NCI-H1092 (cell line): ENCODE measurements around the gene AFAP1L2.

ENCODE experiments used
- DNase-seq: peaks from one replicate; lab custom pipeline; 2025; lab: John Stamatoyannopoulos, UW

The AFAP1L2 gene

DNA sequence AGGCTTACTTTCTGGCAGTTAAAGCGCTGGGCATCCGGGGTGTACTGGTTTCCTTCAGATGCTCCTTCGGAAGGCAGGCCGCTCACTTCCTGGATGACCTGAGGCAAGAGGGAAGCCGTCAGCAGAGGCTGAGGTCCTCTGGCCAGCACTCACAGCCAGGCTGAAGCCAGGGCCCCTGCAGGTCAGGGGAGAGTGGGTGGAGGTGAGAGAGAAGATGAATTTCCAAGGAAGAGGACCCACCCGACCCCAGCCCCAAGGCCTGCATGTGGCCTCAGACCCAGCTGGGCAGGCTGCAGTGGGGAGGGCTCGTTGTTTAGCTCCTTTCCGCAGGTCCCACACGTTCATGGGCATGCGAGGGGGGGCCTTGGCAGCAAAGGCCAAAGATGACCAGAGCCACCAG, 94.0 kb downstream of the AFAP1L2 start:
- no peak for DNase-seq

DNA sequence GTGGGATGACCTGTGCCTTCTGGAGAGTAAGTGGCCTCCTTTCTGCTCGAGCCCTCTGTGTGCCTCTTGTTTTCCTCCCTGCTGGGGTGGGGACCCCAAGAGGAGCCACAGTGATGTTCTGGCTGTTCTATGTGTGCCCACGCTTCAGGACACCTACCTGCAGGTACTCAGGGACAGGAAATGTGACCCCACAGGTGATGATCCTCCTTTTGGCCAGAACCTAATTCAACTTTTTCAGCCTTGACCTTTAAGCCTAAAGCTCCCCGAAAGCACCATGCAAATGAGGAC, 95.0 kb downstream of the AFAP1L2 start:
- no peak for DNase-seq

DNA sequence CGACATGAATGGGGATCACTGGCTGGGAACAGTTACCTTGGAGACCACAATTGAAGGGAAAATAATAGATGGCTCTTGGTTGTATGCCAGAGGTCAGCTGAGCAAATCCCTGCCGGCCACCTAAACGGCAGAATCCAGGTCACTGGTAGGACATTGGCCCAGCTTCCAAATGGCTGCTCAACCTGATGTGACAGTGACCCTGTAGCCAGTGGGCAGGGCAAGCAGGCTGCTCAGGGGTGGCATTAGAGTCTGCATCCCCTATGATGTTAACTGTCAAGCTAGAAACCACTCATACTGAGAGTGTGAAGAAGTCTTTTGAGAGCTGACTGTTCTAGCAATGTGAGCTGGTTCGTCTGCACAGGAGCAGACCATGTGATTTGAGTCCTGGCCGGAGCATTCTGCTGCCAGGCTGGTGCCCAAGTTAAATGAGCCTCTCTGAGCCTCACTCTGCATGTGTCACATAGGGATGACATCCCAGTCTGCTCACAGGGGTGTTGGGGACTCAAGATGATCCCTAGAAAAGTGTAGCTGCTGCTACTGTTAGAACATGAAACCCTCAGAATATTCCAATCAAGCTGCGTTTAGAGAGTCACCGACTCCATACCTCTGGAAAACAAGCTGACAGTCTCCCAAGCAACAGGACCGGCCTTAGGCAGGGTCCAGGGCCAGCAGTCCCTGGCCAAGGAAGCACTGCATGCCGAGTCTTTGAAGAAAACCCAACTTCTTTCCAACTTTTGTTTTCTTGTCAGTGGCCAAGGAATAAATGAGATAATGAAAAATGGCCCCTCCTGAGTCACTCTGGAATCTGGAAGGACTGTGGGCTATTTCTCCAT, 95.6 kb downstream of the AFAP1L2 start:
- DNase-seq = no peak

DNA sequence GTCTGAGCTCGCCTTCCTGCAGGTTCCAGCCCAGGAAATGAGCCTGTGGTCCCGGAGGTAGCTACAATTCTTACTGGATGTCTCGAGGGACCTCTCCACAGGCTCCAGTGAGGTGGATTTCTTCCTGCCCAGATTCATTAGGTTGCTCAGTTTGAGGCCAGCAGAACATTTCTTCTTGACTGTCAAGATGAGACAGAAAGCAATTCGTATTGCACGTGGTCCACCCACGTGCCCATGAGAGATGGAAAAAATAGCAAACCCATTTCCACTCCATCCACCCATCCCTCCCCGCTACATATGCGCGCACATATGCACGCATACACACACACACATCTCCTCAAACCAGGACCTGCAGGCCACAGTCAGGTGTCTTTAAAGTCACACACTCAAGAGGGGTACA, 96.6 kb downstream of the AFAP1L2 start:
- DNase-seq = no peak

DNA sequence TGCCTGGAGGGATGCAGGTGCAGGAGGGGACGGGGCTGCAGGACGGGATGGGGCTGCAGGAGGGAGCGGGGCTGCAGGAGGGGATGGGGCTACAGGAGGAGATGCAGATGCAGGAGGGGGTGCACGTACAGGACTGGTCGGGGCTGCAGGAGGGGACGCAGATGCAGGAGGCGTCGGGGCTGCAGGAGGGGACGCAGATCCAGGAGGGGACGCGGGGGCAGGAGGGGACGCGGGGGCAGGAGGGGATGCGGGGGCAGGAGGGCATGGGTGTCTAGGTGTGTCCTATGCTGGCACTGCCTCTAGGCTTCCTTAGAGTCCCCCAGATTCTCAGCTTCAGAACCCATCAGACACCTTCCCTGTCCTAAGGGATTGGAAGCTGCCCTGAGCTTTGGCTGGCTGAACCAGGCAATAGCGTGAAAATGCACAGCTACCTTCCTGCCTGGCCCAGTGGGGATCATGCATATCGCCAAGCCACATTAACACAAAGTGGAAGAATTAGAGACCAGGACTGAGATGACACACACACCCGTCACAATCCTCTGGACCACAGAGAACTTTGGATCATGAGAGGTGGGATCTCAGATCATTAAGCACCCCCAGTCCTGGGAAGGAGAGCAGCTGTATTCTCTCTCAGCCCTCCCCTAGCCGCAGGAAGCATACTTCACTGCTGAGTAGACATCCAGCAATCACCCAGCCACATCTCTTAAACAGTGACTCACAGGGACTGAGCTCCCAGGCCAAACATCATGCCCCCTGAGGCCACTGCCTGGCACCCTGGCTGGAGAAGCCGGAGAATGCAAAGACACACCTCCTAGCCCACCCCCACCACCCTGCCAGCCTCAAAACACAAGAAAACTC, 98.0 kb downstream of the AFAP1L2 start:
- DNase-seq = no peak

DNA sequence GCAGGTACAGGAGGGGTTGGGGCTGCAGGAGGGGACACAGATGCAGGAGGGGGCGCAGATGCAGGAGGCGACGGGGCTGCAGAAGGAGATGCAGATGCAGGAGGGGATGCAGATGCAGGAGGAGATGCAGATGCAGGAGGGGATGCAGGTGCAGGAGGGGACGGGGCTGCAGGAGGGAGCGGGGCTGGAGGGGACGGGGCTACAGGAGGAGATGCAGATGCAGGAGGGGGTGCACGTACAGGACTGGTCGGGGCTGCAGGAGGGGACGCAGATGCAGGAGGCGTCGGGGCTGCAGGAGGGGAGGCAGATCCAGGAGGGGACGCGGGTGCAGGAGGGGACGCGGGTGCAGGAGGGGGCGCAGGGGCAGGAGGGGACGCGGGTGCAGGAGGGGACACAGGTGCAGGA, 98.8 kb downstream of the AFAP1L2 start:
- no peak for DNase-seq

DNA sequence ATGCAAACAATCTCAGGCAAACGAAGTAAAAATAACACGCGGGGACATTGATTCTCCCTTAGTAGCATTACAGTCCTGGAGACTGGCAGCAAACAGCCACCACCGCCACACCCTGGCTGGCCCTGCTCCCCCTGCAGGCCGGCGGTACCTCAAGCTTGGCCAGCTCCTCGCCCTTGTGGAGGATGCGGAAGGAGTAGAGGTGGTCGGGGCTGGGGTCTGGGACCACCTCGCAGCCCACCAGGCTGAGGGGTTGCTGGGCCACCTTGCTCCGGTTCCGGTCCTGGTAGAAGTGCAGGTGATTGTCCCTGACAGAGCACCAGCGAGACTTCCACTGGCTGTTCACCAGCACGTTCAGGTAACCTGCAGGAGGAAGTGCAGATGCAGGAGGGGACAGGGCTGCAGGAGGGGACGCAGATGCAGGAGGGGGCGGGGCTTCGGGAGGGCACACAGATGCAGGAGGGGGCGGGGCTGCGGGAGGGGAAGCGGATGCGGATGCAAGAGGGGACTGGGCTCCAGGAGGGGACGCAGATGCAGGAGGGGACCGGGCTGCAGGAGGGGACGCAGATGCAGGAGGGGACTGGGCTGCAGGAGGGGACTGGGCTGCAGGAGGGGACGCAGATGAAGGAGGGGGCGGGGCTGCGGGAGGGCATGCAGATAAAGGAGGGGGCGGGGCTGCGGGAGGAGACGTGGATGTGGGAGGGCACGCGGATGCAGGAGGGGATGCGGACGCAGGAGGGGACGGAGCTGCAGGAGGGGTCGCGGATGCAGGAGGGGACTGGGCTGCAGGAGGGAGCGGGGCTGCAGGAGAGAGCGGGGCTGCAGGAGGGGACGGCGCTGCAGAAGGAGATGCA, 99.5 kb downstream of the AFAP1L2 start:
- peak; percentile 30 for DNase-seq

DNA sequence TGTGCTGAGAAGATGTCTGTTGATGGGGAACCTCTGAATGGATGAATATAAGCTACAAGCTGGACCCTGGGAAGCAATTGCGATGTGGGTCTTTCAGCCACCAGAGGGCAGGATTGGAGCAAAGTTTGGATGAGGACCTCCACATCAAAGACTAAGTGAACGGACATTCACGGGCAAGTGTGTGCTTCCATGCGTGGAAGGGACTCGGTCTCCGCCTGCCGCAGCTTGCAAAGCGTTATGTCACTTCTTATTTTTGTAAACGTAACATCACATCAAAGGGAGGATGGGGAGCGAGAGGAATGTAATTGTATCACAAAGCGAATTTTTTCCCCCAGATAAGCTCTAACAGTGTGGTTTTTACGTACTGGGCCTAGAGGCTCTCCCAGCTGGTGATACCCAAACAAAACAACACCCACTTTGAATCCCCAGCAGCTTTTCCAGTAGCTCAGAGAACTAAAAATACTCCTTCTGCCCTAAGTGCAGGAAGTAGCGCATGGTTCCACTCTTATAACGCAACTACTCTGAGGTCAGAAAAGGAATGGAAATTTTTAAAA, 100.2 kb downstream of the AFAP1L2 start:
- DNase-seq = peak; percentile 77

DNA sequence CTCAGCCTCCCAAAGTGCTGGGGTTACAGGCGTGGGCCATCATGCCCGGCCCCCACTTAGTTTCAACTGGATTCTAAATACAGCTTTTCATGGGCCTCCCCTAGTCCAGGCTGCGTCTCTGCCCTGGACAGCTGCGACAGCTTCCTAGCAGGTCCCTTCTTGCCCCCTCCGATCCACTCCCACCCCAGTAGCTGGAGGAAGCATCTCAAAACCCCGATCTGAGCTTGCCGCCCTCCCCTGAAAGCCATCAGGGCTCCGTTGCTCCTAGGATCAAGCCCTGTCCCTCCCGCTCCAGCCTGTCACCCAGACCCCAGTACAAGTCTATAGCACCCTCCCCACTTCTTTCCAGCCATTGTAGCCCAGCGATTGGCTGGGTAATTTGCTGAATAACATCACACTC, 100.7 kb downstream of the AFAP1L2 start:
- no peak for DNase-seq

DNA sequence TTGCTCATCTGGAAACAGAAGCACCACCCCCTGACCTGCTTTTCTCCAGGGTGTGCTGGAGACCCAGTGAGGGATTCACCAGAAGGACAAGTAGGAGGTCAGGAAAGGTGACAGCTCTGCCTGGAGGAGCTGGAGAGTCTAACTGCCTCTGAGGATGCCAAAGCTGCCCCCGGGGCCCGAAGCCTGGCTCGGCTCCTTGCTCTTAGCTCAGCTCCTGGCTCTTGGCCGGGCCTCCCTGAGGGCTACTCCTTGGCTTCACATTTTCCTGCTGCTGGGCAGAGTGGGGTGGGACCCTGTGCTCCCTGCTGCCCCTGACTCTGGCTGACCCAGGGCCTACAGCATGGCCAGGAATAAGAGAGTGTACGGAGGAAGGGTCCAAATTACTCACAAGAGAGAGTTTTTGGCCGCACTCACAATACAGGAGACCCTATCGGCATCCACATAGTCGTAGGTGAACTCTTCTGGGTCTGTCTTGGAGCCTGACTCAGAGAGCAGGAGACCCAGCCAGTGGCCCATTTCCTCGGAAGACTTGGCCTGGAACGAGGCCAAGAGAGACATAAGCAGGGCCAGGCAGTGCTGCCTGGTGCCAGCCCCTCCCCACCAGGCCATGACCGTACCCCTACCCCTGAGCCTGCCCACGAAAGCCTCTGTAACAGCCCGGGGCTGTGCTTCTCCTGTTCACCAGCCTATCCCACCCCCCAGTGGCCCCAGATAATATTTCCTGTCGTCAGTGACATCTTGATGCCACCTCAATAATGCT, 102.2 kb downstream of the AFAP1L2 start:
- no peak for DNase-seq

DNA sequence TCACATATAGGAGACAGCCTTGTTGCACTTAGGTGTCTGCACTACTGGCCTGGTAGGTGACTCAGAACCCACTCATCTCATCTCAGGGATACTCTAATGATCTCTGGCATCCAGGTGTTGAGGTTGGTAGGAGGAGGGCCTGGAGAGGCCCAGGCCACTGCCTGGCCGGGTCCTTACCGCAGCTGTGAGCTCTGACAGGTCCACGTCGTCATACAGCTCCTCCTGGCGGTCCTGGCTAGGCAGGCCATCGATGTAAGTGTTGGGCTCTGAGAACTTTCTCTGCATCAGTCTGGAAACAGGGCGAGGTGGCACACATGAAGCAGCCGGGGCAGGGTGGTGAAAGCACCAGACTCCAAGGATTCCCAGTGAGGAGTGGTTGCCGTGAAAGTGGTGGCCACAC, 103.1 kb downstream of the AFAP1L2 start:
- no peak for DNase-seq

DNA sequence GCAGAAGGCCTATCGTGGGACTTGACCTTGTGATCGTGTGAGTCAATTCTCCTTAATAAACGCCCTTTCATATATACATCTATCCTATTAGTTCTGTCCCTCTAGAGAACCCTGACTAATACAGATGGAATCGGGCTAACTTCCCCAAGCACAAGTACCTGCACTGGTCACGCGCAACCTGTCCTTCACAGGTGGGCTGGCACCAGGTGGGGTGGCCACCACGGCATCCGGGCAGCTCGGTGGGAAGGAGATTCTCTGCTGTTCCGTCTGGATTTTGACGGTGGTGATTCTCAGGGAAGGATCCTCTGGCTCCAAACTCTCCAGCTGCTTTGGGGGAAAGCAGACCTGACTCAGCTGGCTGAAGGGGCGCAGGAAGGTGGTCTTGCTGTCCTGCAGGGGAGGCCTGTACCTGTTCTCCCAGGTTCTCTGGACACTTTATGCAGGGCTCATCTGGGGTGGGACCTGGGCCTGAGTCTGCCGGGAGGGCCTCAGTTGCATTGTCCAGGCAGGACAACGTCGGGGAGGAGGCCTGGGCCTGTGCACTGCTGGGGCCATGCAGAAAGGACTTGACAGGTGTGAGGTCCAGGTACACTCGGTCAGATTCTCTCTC, 104.2 kb downstream of the AFAP1L2 start:
- DNase-seq = no peak

DNA sequence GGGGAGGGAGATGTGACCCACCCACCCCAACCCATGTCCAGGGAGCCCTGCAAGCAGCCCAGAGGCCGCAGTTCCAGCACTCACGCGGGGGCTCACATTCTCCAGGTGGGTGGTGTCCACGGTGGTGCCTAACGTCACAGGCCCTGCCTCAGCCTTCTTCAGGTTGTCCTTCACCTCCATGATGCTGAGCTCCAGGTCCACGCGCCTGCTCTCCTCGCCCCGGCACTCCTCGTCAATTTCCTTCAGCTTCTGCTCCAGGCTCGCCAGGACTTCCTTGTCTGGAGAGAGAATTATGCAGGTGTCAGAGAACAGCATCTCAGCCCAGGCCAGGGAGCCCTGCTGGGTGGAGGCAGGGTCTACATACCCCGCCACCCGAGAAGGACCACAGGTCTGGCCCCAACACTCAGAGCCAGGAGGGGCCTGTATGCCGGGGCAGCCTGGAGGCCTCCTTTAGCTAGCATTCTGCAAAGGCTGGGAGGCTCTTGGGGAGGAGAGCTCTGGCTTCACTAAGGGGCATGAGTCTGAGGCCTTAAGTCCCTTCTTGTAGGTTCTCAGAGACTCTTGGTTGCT, 107.1 kb downstream of the AFAP1L2 start:
- no peak for DNase-seq

DNA sequence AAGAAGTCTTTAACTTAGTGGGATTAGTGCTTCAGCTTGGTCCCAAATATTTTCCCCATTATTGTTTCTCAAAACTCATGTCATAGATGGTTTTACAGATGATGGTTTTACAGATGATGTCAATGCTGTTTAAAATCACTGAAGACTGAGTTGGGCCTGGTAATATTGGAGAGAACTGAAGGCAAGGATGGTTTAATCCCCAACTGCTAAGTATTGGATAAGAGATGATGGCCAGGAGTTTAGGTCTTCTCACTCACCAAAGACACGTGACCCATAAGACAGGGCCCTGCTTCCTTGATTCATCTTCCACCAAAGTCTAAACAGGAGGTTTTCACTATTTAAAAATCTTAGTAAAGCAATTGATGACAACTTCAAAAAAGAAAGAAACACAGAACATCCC, 108.9 kb downstream of the AFAP1L2 start:
- DNase-seq = no peak

DNA sequence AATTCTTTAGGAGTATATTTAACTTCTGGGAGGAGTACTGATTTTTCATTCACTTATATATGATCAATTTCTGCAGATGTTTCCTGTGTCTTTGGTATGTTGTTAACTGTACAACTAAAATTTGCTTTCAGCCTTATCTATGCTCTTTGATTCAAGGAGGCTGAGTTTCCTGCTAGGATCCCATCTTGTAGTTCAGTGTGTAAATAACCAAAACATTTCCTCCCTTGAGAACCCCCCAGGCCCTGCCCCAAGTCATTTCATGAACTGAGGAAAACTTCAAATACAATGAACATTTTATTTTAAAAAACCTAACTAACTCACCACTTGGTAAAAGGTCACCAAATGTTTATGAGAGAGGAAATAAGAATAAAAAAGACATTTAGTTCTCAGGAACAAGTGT, 109.8 kb downstream of the AFAP1L2 start:
- DNase-seq = no peak

DNA sequence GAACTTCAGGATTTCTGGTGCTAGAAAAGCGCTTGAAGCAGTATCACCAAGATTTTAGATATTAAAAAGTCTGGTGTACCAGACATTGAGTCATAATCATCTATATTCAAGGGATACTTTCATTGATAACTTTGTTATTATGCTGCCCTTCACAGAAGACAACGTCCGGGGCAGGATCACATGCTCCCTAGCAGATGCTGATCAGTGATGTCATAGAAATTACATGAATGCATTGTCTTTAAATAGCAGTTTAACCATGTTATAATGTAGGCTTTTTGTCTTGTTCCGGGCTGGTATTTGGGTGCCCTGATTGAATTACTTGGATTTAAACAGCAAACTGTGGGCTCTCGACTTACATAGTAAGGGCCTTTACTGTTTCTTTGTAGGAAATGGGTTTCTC, 111.2 kb downstream of the AFAP1L2 start:
- no peak for DNase-seq

DNA sequence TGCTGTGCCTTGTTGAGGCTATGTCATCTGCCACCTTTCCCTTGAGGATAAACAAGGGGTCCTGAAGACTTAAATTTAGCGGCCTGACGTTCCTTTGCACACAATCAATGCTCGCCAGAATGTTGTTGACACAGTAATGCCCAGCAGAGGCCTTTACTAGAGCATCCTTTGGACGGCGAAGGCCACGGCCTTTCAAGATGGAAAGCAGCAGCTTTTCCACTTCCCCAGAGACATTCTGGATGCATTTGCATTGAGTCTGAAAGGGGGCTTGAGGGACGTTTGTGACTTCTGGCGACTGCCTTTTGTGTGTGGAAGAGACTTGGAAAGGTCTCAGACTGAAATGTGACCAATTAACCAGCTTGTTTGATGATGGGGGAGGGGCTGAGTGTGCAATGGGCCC, 112.8 kb downstream of the AFAP1L2 start:
- no peak for DNase-seq

DNA sequence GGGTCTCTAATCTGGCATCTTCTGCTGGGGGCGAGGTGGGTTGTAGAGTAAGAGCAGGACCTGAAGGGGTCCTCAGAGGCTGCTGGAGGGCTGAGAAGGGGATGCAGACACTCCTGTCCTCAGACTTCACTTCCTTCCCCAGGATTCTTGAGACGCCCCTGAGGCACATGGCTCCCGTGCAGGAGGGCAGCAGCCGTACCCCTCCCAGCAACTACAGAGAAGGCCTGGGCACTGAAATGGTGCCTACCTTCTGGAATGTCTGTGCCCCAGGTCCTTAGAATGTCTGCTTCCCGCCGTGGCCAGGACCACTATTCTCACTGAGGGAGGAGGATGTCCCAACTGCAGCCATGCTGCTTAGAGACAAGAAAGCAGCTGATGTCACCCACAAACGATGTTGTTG, 113.2 kb downstream of the AFAP1L2 start:
- no peak for DNase-seq

DNA sequence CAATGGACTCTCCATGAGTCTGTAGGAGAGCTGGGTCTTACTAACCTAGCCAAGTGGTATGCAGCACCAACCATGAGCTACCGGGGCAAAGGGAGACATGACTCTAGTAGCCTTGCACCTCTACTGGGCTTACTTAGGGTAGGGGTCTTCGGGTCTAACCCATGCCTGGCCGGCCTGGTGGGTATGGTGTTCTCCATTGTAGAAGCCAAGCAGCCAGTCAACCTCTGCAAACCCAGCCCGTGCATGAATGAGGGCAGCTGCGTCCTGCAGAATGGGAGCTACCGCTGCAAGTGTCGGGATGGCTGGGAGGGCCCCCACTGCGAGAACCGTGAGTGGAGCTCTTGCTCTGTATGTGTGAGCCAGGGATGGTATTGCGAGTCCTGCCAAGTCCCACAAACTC, 114.3 kb downstream of the AFAP1L2 start:
- no peak for DNase-seq

DNA sequence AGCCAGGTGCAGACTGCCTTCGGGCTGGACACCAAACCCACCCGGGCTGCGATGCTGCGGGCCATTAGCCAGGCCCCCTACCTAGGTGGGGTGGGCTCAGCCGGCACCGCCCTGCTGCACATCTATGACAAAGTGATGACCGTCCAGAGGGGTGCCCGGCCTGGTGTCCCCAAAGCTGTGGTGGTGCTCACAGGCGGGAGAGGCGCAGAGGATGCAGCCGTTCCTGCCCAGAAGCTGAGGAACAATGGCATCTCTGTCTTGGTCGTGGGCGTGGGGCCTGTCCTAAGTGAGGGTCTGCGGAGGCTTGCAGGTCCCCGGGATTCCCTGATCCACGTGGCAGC, 115.2 kb downstream of the AFAP1L2 start:
- no peak for DNase-seq
